Tongue (tissue), 2 donors: Measurements from ENCODE around the gene SPDYE3. TPM values are rescaled to one million over a fixed set of nuclear protein-coding genes. Genes with fewer than 3 reads are reported as not detected.
A peak's percentile ranks its signal among the peaks of the same experiment; 100 is the strongest.
"Not testable (repeated sequence)": the region's sequence is repeated elsewhere in the genome, so short reads cannot be mapped to it uniquely, and the experiment has no call there.

ENCODE experiments used
- DNase-seq: peaks from one replicate; pipeline ENCODE4 v3.0.0-alpha.2; 2015
- total RNA-seq: library from RNA; depleted of rRNA; stranded (reverse); fragments of >200 nt; gene quantifications from one replicate; pipeline ENCODE4 v1.2.3, GENCODE V29; 2014

The SPDYE3 gene
- total RNA-seq, 1 donor from 2014 or later = not detected

DNA sequence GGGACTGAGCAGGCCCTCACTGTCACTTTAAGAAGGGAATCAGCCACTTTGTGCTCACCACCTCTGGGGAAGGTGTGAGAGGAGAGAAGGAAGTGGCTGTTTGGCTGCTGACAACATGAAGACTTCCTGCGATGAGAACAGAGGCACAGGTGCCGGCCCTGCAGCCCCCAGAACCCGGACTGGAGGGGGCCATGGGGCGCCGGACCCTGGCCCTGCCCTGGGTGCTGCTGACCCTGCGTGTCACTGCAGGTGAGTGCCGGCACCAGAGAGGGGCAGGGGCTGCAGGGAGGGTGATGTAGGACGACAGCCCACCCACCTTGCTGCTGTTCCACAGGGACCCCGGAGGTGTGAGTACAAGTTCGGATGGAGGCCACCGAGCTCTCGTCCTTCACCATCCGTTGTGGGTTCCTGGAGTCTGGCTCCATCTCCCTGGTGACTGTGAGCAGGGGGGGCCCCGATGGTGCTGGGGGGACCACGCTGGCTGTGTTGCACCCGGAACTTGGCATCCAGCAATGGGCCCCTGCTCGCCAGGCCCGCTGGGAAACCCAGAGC, 44.8 kb downstream of the SPDYE3 start:
- DNase-seq = not testable (repeated sequence)

DNA sequence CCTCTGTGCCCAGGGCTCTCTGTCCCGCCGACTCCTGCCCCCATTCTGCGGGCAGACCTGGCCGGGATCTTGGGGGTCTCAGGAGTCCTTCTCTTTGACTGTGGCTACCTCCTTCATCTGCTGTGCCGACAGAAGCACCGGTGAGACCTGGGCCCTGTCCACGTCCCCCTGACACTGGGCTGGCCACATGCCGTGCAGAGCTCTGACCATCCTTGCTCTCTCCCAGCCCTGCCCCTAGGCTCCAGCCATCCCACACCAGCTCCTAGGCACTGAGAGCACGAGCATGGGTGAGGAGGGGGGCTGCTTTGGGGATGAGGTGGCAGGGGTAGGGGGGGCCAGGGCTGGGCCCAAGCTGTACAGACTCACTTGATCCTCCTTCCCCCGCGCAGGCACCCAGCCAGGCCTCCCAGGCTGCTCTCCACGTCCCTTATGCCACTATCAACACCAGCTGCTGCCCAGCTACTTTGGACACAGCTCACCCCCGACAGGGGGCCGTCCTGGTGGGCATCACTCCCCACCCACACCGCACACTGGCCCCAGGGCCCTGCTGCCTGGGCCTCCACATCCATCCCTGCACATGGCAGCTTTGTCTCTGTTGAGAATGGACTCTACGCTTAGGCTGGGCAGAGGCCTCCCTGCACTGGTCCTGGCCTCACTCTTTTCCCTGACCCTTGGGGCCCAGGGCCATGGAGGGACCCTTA, 45.6 kb downstream of the SPDYE3 start:
- DNase-seq = no peak

DNA sequence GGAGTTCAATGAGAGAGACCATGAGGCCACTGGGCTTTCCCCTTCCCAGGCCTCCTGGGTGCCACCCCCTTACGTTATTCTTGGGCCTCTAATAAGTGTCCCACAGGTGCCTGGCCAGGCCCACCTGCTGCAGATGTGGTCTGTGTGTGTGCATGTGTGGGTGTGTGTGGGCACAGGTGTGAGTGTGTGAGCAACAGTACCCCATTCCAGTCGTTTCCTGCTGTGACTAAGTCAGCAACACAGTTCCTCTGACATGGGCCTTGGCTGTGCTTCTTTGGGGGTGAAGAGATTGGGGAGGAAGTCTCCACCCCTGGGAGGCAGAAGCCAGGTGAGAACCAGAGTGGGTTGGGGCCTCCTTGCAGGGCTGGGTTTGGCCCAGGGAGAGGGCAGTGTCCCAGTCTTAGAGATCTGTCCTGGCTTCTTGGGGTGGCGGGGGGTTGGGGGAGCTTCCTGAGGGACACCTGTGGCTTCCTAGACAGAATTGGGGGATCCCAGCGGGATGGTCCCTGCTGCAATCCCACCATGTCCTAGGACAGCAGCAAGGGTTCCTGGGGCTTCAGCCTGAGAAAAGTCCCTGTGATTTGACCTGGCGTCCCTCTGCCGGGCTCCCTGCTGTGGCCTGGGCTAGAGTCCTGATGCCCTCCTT, 46.3 kb downstream of the SPDYE3 start:
- no peak for DNase-seq

DNA sequence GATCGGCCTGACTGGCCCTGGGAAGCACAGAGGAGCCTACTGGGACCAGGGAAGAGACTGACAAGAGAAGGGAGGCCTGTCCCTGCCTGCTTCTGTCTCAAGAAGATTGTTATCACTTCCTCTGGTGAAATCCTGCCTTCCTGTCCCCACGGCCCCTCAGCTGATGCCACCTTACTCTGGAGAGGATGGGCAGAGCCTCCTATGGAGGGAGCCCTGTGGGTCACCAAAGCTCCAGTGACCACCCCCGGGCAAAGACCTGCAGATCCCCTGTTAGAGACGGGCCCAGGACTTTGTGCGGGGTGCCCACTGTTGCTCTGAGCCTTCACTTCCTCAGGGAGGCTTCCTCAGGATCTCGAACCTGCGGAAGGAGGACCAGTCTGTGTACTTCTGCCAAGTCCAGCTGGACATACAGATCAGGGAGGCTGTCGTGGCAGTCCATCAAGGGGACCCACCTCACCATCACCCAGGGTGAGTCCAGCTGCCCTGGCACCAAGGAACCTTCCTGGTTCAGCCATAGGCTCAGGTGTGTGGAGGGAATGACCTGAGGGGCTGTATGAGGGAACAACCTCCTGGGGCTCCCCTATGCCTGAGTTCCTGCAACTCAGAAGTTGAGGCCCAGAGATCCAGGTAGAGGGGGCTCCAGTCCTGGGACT, 49.0 kb downstream of the SPDYE3 start:
- no peak for DNase-seq

DNA sequence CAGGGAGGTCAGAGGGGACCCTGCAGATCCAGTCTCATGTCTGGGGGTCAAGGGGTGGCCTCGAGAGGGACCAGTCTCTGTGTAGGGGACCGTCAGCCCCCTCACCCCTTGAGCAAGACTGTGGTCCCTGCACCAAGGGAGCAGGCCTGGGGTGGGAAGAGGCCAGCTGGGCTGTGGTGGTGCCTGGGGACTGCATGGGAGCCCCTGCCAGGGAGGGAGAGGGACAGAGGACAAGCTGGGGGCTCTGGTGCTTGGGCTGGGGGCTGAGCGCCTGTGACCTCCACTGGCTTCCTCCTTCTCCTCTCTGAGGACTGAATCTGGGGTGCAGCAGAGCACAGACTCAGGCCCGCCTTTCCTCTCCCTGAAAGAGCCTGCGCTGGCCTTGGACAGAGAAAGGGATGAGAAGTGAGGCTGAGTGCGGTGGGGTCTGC, 49.6 kb downstream of the SPDYE3 start:
- DNase-seq = no peak

DNA sequence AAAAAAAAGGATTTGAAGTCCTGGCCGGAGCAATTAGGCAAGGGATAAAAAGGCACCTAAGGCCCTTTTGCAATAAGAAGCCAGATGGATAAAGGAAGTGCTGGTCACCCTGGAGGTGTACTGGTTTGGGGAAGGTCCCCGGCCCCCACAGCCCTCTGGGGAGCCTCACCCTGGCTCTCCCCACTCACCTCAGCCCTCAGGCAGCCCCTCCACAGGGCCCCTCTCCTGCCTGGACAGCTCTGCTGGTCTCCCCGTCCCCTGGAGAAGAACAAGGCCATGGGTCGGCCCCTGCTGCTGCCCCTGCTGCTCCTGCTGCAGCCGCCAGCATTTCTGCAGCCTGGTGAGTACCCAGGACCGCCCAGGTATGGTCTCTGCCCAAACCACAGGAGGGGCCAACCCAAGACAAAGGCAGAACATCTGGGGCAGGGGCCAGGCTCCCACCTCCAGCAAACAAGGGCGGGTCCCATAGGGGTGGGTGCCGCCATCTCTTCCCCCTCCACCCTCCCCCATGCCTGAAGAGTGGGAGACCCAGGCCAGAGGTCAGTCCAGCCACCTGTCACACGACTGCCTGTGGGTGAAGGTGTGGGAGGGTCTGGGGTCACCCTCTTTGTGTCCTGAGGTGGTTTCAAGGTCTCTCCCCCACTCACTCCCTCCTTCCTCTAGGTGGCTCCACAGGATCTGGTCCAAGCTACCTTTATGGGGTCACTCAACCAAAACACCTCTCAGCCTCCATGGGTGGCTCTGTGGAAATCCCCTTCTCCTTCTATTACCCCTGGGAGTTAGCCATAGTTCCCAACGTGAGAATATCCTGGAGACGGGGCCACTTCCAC, 50.7 kb downstream of the SPDYE3 start, which contains the start of gene PILRB:
Gene PILRB (plus strand): TSS at position 91 of the 830 bp plus-strand sequence. CDS start 186 bp downstream, at position 277.
- no peak for DNase-seq

DNA sequence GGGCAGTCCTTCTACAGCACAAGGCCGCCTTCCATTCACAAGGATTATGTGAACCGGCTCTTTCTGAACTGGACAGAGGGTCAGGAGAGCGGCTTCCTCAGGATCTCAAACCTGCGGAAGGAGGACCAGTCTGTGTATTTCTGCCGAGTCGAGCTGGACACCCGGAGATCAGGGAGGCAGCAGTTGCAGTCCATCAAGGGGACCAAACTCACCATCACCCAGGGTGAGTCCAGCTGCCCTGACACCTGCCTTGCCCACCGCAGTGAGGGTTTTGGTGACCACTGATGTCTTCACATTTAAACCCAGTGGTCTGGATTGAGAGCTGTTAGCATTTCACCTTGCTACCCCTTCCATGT, 51.3 kb downstream of the SPDYE3 start:
- no peak for DNase-seq

DNA sequence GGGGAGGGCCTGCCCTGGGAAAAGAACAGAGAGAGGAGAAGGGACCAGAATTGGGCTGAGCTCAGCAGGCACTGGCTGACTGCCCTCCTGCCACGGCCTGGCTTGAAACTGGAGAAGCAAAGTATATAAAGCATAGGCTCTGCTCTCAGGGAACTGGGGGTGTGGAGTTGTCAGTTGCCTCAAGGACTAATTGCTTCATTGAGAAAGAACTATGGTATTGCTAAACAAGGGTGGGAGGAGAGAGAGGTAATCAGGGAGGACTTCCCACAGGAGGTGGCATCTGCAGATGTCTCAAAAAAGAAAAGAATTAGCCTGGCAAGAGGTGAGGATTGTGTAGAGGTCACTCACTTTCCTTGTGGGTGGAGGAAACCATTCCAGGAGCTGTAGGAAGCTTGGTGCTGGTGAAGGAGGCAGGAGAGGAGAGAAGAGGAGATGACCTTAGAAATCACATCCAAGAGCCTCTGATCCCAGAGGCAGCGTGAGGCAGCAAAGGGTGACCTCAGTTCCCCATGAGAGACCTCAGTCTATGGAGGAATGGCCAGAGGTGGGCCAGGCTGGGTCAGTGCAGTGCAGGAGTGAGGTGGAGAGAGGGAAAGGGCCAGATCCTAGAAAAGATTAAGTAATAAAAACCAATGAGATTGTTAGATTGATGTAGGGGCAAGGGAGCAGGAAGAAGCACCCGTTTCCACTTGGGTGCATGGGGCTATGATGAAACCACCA, 52.8 kb downstream of the SPDYE3 start:
- no peak for DNase-seq

DNA sequence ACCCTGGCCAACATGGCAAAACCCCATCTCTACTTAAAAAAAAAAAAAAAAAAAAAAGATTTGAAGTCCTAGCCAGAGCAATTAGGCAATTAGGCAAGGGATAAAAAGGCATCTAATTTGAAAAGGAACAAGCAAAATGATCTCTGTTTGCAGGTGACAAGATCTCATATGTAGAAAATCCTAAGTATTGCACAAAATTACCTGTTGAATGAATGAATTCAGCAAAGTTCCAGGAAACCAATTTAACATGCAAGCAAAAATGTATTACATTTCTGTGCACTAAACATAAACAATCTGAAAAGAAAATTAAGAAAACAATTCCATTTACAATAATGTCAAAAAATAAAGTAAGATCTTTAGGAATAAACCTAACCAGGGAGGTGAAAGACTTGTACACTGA, 55.6 kb downstream of the SPDYE3 start:
- DNase-seq = no peak

DNA sequence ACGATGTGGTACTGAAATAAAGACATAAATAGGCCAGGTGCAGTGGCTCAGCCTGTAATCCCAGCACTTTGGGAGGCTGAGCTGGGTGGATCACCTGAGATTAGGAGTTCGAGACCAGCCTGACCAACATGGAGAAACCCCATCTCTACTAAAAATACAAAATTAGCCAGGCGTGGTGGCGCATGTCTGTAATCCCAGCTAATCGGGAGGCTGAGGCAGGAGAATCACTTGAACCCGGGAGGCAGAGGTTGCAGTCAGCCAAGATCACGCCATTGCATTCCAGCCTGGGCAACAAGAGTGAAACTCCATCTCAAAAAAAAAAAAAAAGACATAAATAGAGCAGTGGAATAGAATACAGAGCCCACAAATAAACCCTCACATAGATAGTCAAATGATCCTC, 56.3 kb downstream of the SPDYE3 start:
- DNase-seq = not testable (repeated sequence)

DNA sequence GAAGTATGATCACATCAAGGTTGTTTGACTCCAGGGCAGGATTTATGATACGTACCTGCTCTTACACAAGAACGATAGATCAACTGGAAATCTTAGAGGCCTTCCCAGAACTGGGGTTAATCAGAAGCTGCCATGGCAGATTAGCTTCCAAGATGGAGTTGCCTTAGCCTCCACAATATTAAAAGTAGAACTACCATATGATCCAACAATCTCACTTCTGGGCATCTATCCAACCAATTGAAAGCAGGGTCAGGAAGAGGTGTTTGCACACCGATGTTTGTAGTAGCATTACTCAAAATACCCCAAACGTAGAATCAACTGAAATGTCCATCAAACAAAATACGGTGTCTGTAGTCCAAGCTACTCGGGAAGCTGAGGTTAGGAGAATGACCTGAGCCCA, 57.0 kb downstream of the SPDYE3 start:
- DNase-seq = no peak

DNA sequence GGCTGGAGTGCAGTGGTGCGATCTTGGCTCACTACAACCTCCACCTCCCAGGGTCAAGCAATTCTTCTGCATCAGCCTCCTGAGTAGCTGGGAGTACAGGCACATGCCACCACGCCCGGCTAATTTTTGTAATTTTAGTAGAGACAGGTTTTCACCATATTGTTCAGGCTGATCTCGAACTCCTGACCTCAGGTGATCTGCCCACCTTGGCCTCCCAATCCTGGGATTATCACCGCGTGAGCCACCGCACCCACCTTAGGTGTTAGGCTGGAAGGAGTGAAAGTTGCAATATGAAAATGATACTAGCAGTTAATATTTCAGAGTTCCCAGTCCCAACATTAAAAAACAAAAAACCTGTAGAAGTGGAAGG, 58.5 kb downstream of the SPDYE3 start:
- not testable (repeated sequence) for DNase-seq

DNA sequence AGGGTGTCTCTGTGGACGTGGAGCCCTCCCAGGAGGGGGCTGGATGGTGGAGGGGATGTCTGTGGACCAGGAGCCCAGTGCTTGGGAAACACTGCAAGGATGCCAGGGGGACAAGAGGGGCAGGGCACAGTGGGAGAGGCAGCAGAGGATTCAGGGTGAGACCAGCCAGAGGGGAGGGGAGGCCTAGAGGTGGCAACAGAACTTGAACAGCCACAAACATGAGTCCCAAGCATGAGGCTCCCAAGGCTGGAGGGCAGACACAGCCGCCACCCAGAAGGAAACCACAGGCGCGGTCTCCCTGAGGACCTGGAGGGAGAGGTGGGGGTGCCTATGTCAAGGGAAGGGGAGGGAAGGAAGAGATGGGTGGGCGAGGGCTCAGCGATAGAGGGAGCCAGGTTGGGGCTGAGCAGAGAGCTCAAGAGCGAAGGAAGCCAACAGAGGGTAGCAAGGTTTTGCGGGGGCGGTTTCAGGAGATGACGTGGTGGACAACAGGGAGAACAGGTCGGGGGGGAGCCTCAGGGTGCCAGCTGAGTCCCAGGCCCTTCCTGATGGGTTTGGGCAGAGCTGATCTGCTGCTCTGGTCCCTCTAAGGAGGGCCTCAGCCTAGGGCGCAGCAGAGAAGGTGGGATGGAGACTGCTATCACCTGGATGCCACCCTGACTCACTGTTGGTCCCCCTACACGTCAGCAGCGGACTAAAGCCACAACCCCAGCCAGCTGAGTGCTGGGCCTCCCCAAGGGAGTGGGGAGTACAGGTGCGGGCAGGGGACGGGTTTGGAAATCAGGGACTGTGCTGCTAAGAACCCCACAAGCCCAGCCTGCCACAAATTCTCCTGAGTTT, 59.1 kb downstream of the SPDYE3 start:
- no peak for DNase-seq

DNA sequence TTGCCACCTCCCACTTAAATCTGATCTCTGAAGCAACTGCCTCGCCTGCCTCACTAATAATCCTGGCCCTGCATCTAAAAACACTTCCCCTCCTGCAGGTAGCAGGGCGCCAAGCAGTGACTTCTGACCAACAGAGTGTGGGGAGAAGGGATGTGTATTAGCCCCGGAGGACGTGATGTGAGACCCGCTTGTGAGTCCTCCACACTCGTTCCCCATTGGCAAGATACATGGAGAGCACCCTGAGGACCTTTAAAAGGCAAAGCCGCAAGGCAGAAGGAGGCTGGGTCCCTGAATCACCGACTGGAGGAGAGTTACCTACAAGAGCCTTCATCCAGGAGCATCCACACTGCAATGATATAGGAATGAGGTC, 59.7 kb downstream of the SPDYE3 start:
- no peak for DNase-seq

DNA sequence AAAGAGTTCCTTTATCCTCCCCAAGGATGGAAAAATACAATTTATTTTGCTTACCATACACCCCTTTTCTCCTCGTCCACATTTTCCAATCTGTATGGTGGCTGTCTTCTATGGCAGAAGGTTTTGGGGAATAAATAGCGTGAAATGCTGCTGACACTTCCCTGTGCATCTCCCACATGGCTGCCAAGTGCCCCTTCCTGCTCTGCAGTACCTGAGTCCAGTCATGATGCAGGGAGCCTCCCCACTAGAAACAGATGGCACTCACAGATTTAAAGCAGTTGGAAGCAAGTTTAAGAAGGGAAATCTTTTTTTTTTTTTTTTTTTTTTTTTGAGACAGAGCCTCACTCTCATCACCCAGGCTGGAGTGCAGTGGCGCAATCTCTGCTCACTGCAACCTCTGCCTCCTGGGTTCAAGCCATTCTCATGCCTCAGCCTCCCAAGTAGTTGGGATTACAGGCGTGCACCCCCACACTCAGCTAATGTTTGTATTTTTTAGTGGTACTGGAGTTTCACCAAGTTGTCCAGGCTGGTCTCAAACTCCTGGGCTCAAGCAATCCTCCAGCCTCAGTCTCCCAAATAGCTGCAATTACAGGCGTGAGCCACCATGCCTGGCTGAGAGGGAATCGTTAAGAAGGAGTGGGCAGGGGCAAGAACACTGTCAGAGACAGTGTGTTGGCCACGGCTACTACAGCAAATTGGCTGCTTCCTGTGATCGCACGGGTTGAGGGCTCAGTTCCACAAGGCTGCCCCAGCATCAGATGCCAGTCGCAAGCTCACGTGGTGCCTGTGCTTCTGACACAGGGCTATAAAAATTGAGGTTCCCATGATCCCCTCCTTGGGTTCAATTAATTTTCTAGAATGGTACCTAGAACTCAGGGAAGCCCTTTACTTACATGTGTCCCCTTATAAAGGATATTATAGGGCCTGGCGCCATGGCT, 60.4 kb downstream of the SPDYE3 start:
- no peak for DNase-seq

DNA sequence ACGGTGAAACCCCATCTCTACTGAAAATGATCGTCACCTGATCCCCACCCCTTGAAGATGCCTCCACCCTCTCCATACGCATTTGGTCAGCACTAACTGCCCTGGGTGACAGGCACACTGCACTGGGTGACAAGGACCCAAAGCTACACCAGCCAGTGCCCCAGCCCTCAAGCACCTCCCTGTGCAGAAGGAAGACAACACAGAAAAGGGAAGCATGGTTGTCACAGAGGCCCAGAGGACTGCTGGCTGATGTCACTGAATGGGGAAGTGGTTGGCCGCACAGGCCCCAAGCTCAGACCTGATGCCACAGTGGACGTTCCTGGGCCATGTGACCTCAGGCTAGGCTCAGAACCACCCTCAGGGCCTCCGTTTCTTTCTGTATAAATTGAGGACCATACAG, 61.6 kb downstream of the SPDYE3 start:
- DNase-seq = peak; percentile 22

DNA sequence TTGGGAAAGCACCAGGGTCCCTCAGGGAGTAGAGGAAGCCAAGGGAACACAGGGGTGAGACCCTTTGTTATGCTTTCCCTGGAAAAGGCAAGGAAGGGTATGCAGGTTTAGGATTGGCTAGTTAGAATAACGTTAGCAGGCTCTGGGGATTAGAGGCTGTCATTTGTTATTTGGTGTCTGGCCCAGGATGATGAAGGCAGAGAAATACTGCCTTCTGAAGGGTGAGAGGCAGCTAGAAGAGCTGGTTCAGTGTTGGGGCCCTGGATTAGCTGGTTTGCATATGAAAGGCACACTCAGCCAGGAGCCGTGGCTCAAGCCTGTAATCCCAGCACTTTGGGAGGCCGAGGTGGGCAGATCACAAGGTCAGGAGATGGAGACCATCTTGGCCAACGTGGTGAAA, 62.8 kb downstream of the SPDYE3 start:
- DNase-seq = no peak

DNA sequence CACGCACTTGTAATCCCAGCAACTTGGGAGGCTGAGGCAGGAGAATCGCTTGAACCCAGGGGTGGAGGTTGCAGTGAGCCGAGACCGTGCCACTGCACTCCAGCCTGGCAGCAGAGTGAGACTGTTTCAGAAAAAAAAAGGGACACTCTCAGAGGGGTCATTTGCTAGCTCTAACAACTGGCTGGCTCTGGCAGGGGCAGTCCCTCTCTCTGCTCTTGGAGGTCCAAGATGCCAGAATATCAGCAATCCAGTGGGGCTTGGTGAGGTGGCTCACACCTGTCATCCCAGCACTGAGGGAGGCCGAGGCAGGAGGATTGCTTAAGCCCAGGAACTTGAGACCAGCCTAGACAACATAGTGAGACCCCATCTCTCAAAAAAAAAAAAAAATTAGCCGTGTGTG, 63.2 kb downstream of the SPDYE3 start:
- DNase-seq = no peak

DNA sequence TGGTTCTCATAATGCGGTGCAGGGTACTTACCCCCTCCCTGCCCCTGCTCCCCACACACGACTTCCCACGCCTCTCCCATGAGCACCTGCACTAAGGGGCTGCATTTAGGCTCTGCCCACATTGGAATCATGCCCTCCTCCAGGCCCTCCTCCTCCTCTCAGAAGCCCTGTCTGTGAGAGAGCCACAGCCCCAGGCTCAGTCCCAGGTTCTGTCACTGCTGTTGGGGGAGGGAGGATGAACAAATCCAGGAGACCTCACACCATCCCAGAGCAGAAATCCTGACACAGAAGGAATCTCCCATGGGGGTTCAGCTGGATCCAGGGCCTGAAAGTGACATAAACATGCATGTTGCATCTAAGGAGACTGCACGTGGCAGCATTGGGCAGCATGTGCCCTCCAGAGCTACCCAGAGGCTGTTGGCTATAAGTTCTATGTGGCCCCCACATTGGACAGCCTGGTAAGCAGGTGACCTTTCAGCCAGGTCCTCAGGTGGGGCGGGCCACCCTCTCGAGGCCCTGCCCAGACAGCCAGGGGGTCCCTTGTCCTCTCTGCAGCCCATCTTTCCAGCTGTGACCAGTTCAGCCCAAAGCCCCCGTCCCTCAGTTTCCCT, 64.2 kb downstream of the SPDYE3 start:
- no peak for DNase-seq
